ENCODE measurements around the gene NDUFS4.

DNA sequence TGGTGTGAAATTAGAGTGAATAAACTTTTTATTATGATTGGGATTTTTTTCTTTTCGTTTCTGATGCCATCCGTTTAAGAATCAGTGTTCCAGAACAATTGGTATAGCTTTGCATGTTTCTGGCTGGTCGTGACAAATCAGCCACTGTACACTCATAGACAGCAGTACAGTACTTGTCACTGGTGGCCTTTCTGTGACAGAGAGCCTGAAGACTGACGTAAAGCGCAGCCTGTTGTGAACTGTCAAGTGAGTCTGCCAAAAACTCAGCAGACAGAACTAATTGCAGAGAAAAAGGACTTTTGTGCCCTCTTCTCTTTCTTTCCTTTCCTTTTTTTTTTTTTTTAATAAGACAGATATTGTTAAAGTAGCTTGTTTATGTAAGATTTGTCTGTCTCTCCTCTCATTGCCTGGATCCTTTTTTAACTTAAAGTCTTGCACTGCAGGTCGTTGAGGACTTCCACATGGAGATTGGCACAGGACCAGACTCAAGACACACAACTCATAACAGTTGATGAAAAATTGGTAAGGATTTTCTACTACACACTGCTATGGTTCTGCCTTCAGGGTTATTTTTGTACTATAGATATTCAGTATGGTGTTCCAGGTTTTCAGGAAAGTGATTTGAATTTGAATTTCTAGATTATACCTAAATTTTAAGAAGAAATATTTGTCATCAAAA lies 42.7 kb downstream of the NDUFS4 start:
- TF ChIP-seq GATA3 (IDR thresholded peaks at IDR 0.05; ENCODE audit: low read depth, low read length) (no peak), GATA2 (IDR thresholded peaks at IDR 0.05; ENCODE audit: low read depth, low read length) (no peak)
